CD4-positive, alpha-beta T cell treated with Interleukin-15 for 4 hours (primary cell): ENCODE measurements around the gene PSMD1.
"Not testable (repeated sequence)": the region's sequence is repeated elsewhere in the genome, so short reads cannot be mapped to it uniquely, and the experiment has no call there.

Source experiments
- DNase-seq: peaks from one replicate; pipeline ENCODE4 v3.0.0-alpha.2; 2020; ENCODE audit warnings: low spot score

The PSMD1 gene

GRCh38 chr2:231056453-231057416, at the start of gene PSMD1:
TSS of gene PSMD1 (plus strand) at chr2:231056867. CDS start at chr2:231057026, 159 bp downstream.
- peak; percentile 95 for DNase-seq

- no peak for DNase-seq
Observed at GRCh38 chr2:231007286-231008098, 49.2 kb upstream of the PSMD1 start.

DNA sequence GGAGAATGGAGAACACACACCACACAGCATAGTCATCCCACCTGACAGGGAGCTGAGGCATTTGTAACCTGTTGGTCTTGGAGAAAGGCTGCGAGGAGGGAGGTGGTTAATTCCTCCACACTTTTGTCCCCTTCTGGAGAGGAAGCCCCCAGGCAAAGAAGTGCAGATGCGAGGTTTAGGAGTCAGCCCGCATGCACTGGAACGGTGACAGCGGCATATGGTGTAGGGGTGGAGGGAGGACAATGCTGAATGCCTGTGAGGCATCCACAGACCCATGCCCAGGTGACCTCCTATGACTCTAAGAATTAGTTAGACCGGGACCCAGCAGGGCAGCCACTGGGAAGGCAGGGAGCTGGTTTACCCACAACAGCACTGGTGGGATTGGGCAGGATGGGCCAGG, 48.5 kb upstream of the PSMD1 start:
- no peak for DNase-seq

GRCh38 chr2:231009236-231009919, 47.3 kb upstream of the PSMD1 start:
- no peak for DNase-seq

DNA sequence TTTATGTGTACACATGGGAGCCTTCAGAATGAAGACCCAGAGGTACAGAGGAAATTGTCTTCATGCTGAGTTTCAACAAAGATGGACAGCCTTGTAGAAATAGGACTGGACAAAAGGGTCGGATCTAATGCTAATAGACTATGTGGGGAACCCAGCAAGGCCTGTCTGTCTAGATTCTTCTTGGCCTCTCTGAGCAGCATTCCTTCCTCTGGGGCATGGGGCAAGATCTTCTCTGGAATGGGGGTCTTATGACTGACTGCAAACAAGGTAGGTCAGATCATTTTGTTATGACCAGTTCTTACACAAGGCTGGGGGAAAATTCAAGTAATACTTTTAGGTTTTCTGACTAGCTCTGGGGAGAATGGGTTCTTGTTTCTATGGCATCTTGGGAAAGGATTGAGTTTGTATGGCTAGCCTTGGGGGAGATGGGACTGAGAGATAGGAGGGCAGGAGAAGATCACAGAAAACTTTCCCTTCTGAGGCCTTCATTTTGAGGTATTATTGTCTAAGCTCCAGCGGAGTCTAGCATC, 46.4 kb upstream of the PSMD1 start:
- no peak for DNase-seq

- no peak for DNase-seq
Observed at GRCh38 chr2:231011526-231011925, 45.1 kb upstream of the PSMD1 start.

DNA sequence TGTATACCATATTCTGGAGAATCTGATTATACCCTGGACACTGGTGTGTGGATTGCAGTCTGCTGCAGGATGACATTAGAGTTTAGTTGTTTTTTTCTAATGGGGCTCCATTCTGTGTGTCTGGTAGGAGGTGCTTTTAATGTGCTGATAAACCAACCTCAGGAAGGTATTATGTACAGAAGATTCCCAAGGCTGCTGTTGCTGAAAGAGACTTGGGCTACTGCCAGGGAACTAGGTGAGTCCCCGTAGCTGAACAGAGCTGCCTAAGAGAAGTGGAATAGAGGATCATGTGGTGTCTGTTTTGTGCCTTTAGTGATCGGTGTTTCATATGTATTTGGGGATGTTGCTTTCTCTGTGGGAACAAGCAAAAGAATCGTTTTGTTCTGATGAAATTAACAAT, 44.2 kb upstream of the PSMD1 start:
- no peak for DNase-seq

GRCh38 chr2:231013820-231014219, 42.8 kb upstream of the PSMD1 start:
- DNase-seq, result no peak

GRCh38 chr2:231015478-231015877, 41.2 kb upstream of the PSMD1 start:
- no peak for DNase-seq

- DNase-seq, result no peak
Observed at GRCh38 chr2:231015926-231016325, 40.7 kb upstream of the PSMD1 start.

DNA sequence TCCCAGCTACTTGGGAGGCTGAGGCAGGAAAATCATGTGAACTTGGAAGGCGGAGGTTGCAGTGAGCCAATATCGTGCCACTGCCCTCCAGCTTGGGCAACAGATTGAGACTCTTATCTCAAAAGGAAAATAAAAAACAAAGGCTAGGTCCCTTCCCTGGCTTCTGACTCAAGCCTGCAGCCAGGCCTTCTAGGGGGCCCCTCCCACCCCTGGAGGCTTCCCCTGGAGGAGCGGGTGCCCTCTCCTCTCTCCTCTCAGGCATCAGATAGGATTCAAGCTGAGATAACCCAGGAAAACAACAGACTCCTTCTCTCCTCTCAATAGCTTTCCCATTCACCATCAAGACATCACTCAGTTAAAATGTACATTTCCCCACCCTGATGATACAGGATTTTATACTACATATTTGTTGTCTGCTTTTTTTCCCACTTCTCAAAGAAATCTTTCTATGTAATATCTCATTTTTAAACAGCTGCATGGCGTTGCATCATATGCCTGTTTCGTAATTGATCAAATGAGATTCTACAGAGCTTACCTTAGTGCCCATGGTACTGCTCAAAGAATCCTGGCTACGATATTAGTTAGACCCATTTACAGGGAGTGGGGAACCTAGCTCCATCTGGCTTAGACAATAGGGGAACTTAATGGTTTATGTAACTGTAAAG, 40.0 kb upstream of the PSMD1 start:
- no peak for DNase-seq

DNA sequence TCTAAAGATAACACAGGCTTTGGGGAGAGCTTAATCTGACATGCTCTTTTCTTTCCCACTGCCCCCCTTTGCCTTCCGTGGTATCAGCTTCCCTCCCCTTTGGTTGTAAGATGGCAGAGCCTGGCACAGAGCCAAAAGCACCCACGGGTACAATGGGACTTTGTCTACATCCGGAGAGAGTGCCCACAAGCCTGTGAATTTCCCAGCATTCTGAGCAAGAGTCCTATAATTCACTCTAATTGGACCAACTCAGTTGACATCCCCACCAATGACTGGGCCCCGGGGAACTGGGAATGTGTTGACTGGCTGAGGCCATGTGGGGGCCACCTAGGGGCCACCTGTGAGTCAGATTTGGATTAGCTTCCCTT, 39.5 kb upstream of the PSMD1 start:
- no peak for DNase-seq

DNA sequence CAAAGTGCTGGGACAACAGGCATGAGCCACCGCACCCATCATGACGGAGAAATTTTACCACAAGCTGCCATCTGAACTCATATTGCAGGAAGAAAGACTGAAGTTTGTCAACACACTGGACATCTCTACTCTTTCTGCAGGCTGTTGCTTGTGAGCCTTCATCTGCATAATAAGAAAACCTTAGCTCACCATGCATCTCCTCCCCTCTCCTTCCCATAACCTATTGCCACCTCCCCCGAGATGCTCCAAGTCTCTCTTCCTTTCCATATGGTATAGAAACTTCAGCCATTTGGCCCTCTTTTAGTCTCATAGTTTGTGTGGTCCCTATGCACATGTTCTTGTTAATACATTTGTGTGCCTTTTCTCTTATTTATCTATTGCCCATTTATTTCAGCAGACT, 38.5 kb upstream of the PSMD1 start:
- no peak for DNase-seq

- not testable (repeated sequence) for DNase-seq
Observed at GRCh38 chr2:231025059-231025458, 31.6 kb upstream of the PSMD1 start.

- no peak for DNase-seq
Observed at GRCh38 chr2:231028889-231029288, 27.8 kb upstream of the PSMD1 start.

DNA sequence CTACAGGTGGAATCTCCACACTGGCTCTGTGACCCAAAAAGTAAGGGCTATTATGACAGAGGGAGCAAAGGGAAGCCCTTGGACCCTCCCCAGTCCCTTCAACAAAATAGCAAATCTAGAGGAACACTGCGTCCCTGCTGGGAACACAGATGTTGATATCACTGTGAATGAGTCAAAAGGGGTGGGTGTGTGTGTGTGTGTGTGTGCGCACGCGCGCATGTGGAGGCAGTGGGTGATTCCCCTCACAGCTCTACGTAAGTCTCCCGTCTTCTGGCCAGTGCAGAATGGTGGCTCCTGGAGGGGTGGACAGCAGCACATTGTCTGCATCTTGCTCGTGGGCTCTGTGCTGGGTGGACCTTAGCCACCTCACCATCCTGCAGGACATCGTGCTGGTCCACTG, 27.1 kb upstream of the PSMD1 start:
- DNase-seq, result no peak

DNA sequence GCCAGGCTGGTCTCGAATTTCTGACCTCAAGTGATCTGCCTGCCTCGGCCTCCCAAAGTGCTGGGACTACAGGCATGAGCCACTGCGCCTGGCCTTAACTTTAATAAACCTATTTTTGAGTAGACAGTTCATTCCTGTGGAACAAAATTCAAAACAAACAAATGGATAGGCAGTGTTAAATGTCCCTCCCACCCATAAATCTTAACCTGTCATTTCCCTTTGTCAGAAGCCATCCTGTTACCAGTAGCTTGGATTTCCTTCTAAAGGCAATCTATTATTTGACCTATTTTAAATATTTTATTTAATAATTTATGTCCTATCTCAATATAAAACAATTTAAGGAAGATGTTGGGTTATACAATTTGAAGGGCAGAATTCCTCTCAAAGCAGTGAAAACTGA, 25.9 kb upstream of the PSMD1 start:
- no peak for DNase-seq

DNA sequence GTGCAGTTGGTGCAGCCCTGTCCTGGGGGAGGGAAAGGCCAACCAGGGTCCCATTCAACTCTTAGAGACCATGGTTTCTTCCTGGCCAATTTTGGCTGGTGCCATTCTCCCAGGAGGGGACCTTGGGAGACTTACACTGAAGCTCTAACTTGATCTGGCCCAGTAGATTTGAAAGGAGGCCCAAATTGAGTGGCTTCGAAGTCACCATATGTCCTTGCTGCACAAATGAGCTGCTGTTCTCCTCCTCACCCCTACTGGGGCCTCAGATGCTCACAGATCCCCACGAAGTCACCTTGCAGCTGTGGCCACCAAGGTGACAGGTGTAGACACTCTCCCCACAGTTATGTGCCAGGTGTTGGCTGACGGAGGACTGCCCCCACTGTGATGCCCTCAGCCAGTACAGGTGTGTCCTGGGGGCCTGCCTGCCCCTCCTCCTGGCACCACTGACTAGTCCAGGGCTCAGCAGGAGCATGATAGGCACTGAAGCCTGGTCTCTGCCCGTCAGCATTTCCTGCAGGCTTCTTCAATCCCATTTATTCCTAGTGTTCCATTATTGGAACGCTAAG, 24.0 kb upstream of the PSMD1 start:
- DNase-seq, result no peak

GRCh38 chr2:231033147-231034132, 23.2 kb upstream of the PSMD1 start:
- DNase-seq, result no peak

GRCh38 chr2:231034291-231034882, 22.3 kb upstream of the PSMD1 start:
- DNase-seq, result no peak
